Heart right ventricle (tissue), 16 donors: ENCODE results near the gene CFAP20. TPM values are rescaled to one million over a fixed set of nuclear protein-coding genes. Genes with fewer than 3 reads are reported as not detected.
A peak's percentile ranks its signal among the peaks of the same experiment; 100 is the strongest.

ENCODE experiments used
- ATAC-seq, 8 donors: fragments of 200-7000 bp; cut with Tn5 transposase; one replicate each; pipeline ENCODE4 v1.9.1; 2020; ENCODE audit warnings: mild to moderate bottlenecking in 8 of 8, moderate library complexity in 8 of 8, moderate number of reproducible peaks in 1 of 8
- DNase-seq, 2 donors: peaks; one replicate each; pipeline ENCODE4 v3.0.0-alpha.2; 2020
- H3K27ac ChIP-seq, 10 donors: fragments of 200-600 bp; sonication (generic) in 2 of 10; one replicate each; pipeline versions ENCODE4 v1.5.0 to v1.8.0; 2020 to 2022; ENCODE audit warnings: mild to moderate bottlenecking in 3 of 10
- H3K27me3 ChIP-seq, 7 donors: fragments of 200-600 bp; one replicate each; pipeline ENCODE4 v1.8.0; 2021 to 2022; ENCODE audit warnings: mild to moderate bottlenecking in 2 of 7
- H3K36me3 ChIP-seq, 9 donors: fragments of 200-600 bp; sonication (generic) in 1 of 9; one replicate each; pipeline versions ENCODE4 v1.5.0 to v1.8.0; 2020 to 2022; ENCODE audit warnings: mild to moderate bottlenecking in 2 of 9
- H3K4me1 ChIP-seq, 9 donors: fragments of 200-600 bp; sonication (generic) in 1 of 9; one replicate each; pipeline versions ENCODE4 v1.5.0 to v1.8.0; 2020 to 2022; ENCODE audit warnings: mild to moderate bottlenecking in 4 of 9
- H3K4me3 ChIP-seq, 10 donors: fragments of 200-600 bp; sonication (generic) in 2 of 10; one replicate each; pipeline versions ENCODE4 v1.5.0 to v1.8.0; 2020 to 2022; ENCODE audit warnings: mild to moderate bottlenecking in 7 of 10, moderate library complexity in 2 of 10
- H3K9me3 ChIP-seq, 11 donors: fragments of 200-600 bp in 10 of 11; sonication (generic) in 2 of 11; one replicate each; pipeline versions ENCODE4 v1.5.0 to v1.8.0; 2013 to 2022; ENCODE audit warnings: mild to moderate bottlenecking in 2 of 11, control low read depth in 1 of 11, moderate library complexity in 1 of 11
- CTCF ChIP-seq, 9 donors: fragments of 200-600 bp; sonication (generic) in 2 of 9; IDR thresholded peaks; one replicate each; pipeline versions ENCODE4 v1.5.0 to v1.8.0; 2021 to 2022; ENCODE audit warnings: antibody characterized with exemption in 9 of 9, mild to moderate bottlenecking in 5 of 9, moderate library complexity in 1 of 9
- WGBS, 2 donors: extraction: QIAGEN DNeasy Blood & Tissue Kit; methylation state at CpG; one replicate each; pipeline ENCODE4 v1.1.7; 2013; ENCODE audit warnings: inconsistent platforms in 1 of 2; 5-methylcytosine and 5-hydroxymethylcytosine counted together
- intact Hi-C, 10 donors: fragments of 100-400 bp; cut with DNase I; formaldehyde crosslinking; loops; one replicate each; pipeline versions ENCODE4 v1.11.1 to v1.14.2; 2022
- polyA plus RNA-seq, 2 donors: library from polyadenylated mRNA; stranded (reverse); fragments of 200-250 nt; gene quantifications; one replicate each; pipeline ENCODE4 v1.2.3, GENCODE V29; 2013
- total RNA-seq, 10 donors: library from RNA; stranded (reverse); fragmentation: NEBNext Ultra II Directional in 3 of 10; extraction: Animal tissue kit (Norgen Biotek cat#: 25700) in 3 of 10; gene quantifications; one replicate each; pipeline versions ENCODE4 v1.2.1 to v1.2.4, GENCODE V29; 2021 to 2023
- donor health status: Arrhythmogenic right ventricular cardiomyopathy.
- donor health status: ischemic (EF 13 %, LVEDD 7.1; RV severe dilation, severe dysfunction).
- donor health status: healthy with polysubstance abuse.
- donor health status: DM: no; HTN: yes; CAD: no.
- donor health status: DM: no; HTN: no; CAD: no.
- donor health status: ischemic (EF 25% LVEDD 6.9; RV normal size, moderate dysfunction).
- donor health status: ischemic (EF 25% LVEDD 5.7; RV mildly dilated, moderate dysfunction).
- donor health status: healthy.
- donor health status: DM: yes; HTN: yes; CAD: no.
- donor health status: Ischemic cardiomyopathy.
- donor health status: ischemic (EF 35%, LVEDD 5.7; RV mildly dilated, moderate dysfunction).
- donor health status: nonischemic (EF 11% LVEDD 7.7; RV severe dilation, severe dysfunction).
- donor health status: DM: yes; HTN: yes; CAD: no.
- donor health status: PGD.
- donor health status: ischemic (EF 29% LVEDD 5.4; RV normal size, mild dysfunction).
- donor health status: nonischemic (EF 23%, LVEDD 6.1; RV moderate dilation, normal function).

CFAP20 gene
- total and polyA plus RNA-seq, 12 donors: 17.9 to 43.5 (median 34.7) TPM

GRCh38 chr16:58107709-58108108 lies 21.5 kb downstream of the CFAP20 start:
- no peak for ATAC-seq
- intact Hi-C loops: no loop called here
- peaks cover 0 to 34% (median 22%) of the 10 kb centered on the region in 9 donors for H3K4me1 ChIP-seq

GRCh38 chr16:58107228-58107627 lies 22.0 kb downstream of the CFAP20 start:
- Histone ChIP-seq H3K27me3 (no peaks in the 10 kb centered on the region), H3K9me3 (no peaks in the 10 kb centered on the region), H3K4me3 (no peak overlapping the region), H3K36me3 (peaks cover 0 to 3% (median 1%) of the 10 kb centered on the region in 9 donors), H3K27ac (no peak overlapping the region), H3K4me1 (peaks cover 0 to 39% (median 24%) of the 10 kb centered on the region in 9 donors)
- ATAC-seq (no peak), DNase-seq (no peak)
- no peak for TF ChIP-seq CTCF (IDR thresholded peaks at IDR 0.05)
- WGBS, 2 donors: 63 to 81% methylated on average over 2 of the region's 2 CpGs
- intact Hi-C loops: no loop called here

More at GRCh38 chr16:58107709-58108108, 21.5 kb downstream of the CFAP20 start:
- Histone ChIP-seq H3K27ac (no peak overlapping the region), H3K27me3 (no peaks in the 10 kb centered on the region), H3K9me3 (no peaks in the 10 kb centered on the region), H3K36me3 (peaks cover 0 to 8% (median 5%) of the 10 kb centered on the region in 9 donors), H3K4me3 (no peak overlapping the region)
- no peak for DNase-seq
- TF ChIP-seq CTCF (IDR thresholded peaks at IDR 0.05): no peak
- 78 to 93% methylated on average over 2 of the region's 2 CpGs for WGBS, 2 donors

DNA sequence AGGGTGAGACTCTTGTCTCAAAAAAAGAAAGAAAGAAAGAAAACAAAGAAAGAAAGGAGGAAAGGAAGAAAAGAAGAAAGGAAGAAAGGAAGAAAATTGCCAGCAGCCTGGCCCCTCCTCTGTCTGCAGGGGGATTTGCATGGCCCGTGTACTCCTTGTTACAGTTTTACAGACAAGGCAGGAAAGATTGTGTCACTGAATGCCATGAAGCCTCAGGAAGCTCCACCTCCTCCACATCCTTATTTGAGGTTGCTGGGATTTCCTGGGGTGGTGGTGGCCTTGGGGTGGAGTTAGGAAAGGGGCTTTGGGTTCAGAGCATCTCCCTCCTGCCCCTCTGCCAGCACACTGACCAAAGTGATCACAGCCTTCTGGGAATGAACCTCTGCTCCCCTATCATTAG lies 23.6 kb downstream of the CFAP20 start:
- Histone ChIP-seq H3K4me1 (peaks cover 0 to 44% (median 19%) of the 10 kb centered on the region in 9 donors), H3K27me3 (no peaks in the 10 kb centered on the region), H3K4me3 (no peak overlapping the region), H3K36me3 (no peaks in the 10 kb centered on the region), H3K27ac (peak overlapping the region in 4 of 10 donors; percentile 5 to 56 (median 26)), H3K9me3 (no peaks in the 10 kb centered on the region)
- DNase-seq (no peak), ATAC-seq (peak in 1 of 8 donors; percentile 25)
- intact Hi-C loops: no loop called here
- no peak for TF ChIP-seq CTCF (IDR thresholded peaks at IDR 0.05)
- WGBS, 2 donors: 6 to 9% methylated on average over 1 of the region's 1 CpG

DNA sequence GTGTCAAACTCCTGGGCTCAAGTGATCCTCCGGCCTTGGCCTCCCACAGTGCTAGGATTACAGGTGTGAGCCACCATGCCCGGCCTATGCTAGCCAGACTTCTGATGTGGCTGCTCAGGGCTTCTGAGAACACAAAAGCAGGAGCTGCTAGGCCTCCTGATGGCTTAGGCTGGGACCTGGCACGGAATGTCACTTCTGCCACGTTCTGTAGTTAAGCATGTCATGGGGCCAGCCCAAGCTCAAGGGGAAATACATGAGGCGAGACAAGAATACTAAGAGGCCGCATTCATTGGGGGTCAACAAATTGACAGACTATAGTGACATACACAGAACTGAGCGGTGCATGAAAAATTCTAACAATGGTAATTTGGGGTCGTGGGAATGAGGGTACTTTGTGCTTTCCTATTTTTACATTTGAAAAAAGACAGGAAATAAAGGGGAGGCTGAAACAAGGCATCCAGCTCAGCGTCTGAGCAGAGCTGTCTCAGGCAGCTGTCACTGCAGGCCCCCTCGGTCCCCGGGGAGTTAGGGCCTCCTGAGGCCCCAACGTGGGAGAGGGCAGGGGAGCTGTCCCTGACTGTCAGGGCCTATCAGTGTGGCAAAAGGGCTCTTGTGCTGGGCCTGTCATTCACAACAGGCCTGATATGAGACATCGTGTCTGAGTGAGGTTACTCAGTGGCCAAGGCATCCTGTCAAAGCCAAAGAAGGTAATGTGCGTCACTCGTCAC lies 26.4 kb downstream of the CFAP20 start:
- intact Hi-C loops: no loop called here
- ATAC-seq: peak; percentile 75 to 96 (median 92)
- Histone ChIP-seq H3K27me3 (no peaks in the 10 kb centered on the region), H3K4me1 (peaks cover 0 to 46% (median 18%) of the 10 kb centered on the region in 9 donors), H3K27ac (peak overlapping the region; percentile 14 to 88 (median 76)), H3K4me3 (no peak overlapping the region), H3K36me3 (no peaks in the 10 kb centered on the region), H3K9me3 (no peaks in the 10 kb centered on the region)
- peak; percentile 45 to 60 for DNase-seq
- WGBS, 2 donors: 44 to 54% methylated on average over 15 of the region's 15 CpGs
- TF ChIP-seq CTCF (IDR thresholded peaks at IDR 0.05): no peak
